ACC112 (cell line): ENCODE data around the gene JMJD6.

ENCODE experiments used
- H2AFZ ChIP-seq: fragments of 200-600 bp; sonication (generic); one replicate; pipeline ENCODE4 v1.6.0; 2017; ENCODE audit warnings: antibody characterized with exemption, low read length; ENCODE audit not compliant: unreplicated experiment
- H3K27ac ChIP-seq: fragments of 200-600 bp; sonication (generic); 2 replicates; pipeline ENCODE4 v1.5.1; 2014; ENCODE audit warnings: low read depth, mild to moderate bottlenecking, antibody characterized with exemption, low read length, moderate library complexity
- H3K27me3 ChIP-seq: fragments of 200-600 bp; sonication (generic); 2 replicates; pipeline ENCODE4 v1.6.1; 2014; ENCODE audit warnings: mild to moderate bottlenecking, antibody characterized with exemption, low read length, moderate library complexity, mixed read lengths; ENCODE audit not compliant: insufficient read depth
- H3K36me3 ChIP-seq: fragments of 200-600 bp; sonication (generic); 2 replicates; pipeline ENCODE4 v1.6.1; 2016; ENCODE audit warnings: mild to moderate bottlenecking, antibody characterized with exemption, low read length, moderate library complexity, mixed read lengths; ENCODE audit not compliant: insufficient read depth
- H3K4me1 ChIP-seq: fragments of 200-600 bp; sonication (generic); one replicate; pipeline ENCODE4 v1.6.1; 2016; ENCODE audit warnings: low read length, mixed read lengths; ENCODE audit not compliant: insufficient read depth, unreplicated experiment, control insufficient read depth
- H3K4me3 ChIP-seq: fragments of 200-600 bp; sonication (generic); 2 replicates; pipeline ENCODE4 v1.5.1; 2014; ENCODE audit warnings: mild to moderate bottlenecking, low read depth, low read length
- H3K79me2 ChIP-seq: fragments of 200-600 bp; sonication (generic); one replicate; pipeline ENCODE4 v1.6.0; 2016; ENCODE audit warnings: low read length; ENCODE audit not compliant: control insufficient read depth, unreplicated experiment, insufficient read depth

The JMJD6 gene

GRCh38 chr17:76678330-76678729, 48.1 kb downstream of the JMJD6 start:
- H3K4me1 ChIP-seq: peaks cover 19% of the 10 kb centered on the region
- no peak overlapping the region for H3K27ac ChIP-seq
- no peak overlapping the region for H3K4me3 ChIP-seq
- H3K36me3 ChIP-seq: peaks cover 13% of the 10 kb centered on the region; the same call in 1 of the 2 replicates
- no peak overlapping the region for H2AFZ ChIP-seq
- H3K79me2 ChIP-seq: no peaks in the 10 kb centered on the region
- H3K27me3 ChIP-seq: no peaks in the 10 kb centered on the region

- Histone ChIP-seq H3K27ac (no peak overlapping the region), H3K79me2 (no peaks in the 10 kb centered on the region), H3K4me3 (no peak overlapping the region)
Observed at GRCh38 chr17:76677406-76677805, 49.0 kb downstream of the JMJD6 start.

GRCh38 chr17:76676629-76677028, 49.8 kb downstream of the JMJD6 start:
- Histone ChIP-seq H3K4me1 (peaks cover 3% of the 10 kb centered on the region), H3K27me3 (no peaks in the 10 kb centered on the region), H3K36me3 (peaks cover 13% of the 10 kb centered on the region; the same call in 1 of the 2 replicates), H3K4me3 (no peak overlapping the region), H3K27ac (no peak overlapping the region), H3K79me2 (no peaks in the 10 kb centered on the region), H2AFZ (no peak overlapping the region)

More at GRCh38 chr17:76677406-76677805, 49.0 kb downstream of the JMJD6 start:
- peaks cover 13% of the 10 kb centered on the region; the same call in 1 of the 2 replicates for H3K36me3 ChIP-seq
- H3K27me3 ChIP-seq: no peaks in the 10 kb centered on the region
- peaks cover 11% of the 10 kb centered on the region for H3K4me1 ChIP-seq
- no peak overlapping the region for H2AFZ ChIP-seq

- Histone ChIP-seq H3K27ac (no peak overlapping the region), H2AFZ (no peak overlapping the region), H3K4me3 (no peak overlapping the region), H3K27me3 (no peaks in the 10 kb centered on the region), H3K4me1 (no peaks in the 10 kb centered on the region), H3K36me3 (peaks cover 13% of the 10 kb centered on the region; the same call in 1 of the 2 replicates), H3K79me2 (no peaks in the 10 kb centered on the region)
Observed at GRCh38 chr17:76675648-76676047, 50.8 kb downstream of the JMJD6 start.

GRCh38 chr17:76674600-76674999, 51.8 kb downstream of the JMJD6 start:
- no peaks in the 10 kb centered on the region for H3K27me3 ChIP-seq
- no peaks in the 10 kb centered on the region for H3K4me1 ChIP-seq
- no peak overlapping the region for H3K4me3 ChIP-seq
- no peak overlapping the region for H2AFZ ChIP-seq
- no peaks in the 10 kb centered on the region for H3K79me2 ChIP-seq
- no peak overlapping the region for H3K27ac ChIP-seq
- H3K36me3 ChIP-seq: peaks cover 13% of the 10 kb centered on the region; the same call in 1 of the 2 replicates

GRCh38 chr17:76673729-76674128, 52.7 kb downstream of the JMJD6 start:
- Histone ChIP-seq H3K4me3 (no peak overlapping the region), H3K27ac (no peak overlapping the region), H3K4me1 (peaks cover under 1% of the 10 kb centered on the region), H2AFZ (no peak overlapping the region), H3K79me2 (no peaks in the 10 kb centered on the region), H3K36me3 (peaks cover 13% of the 10 kb centered on the region; the same call in 1 of the 2 replicates), H3K27me3 (no peaks in the 10 kb centered on the region)

- Histone ChIP-seq H3K79me2 (no peaks in the 10 kb centered on the region), H3K36me3 (peaks cover 13% of the 10 kb centered on the region; the same call in 1 of the 2 replicates), H3K4me1 (peaks cover 9% of the 10 kb centered on the region), H2AFZ (no peak overlapping the region), H3K27ac (no peak overlapping the region), H3K27me3 (no peaks in the 10 kb centered on the region), H3K4me3 (peak overlapping the region; percentile 92; the same call in 1 of the 2 replicates)
Observed at GRCh38 chr17:76672892-76673291, 53.5 kb downstream of the JMJD6 start.

- peaks cover 9% of the 10 kb centered on the region for H3K4me1 ChIP-seq
- peak overlapping the region; percentile 92 for H3K4me3 ChIP-seq
- peak overlapping the region; percentile 74 for H2AFZ ChIP-seq
- peak overlapping the region; percentile 63; the same call in 1 of the 2 replicates for H3K27ac ChIP-seq
- peaks cover 10% of the 10 kb centered on the region; the same call in 1 of the 2 replicates for H3K36me3 ChIP-seq
- H3K79me2 ChIP-seq: no peaks in the 10 kb centered on the region
- H3K27me3 ChIP-seq: no peaks in the 10 kb centered on the region
Observed at GRCh38 chr17:76672270-76672851, 54.0 kb downstream of the JMJD6 start.

GRCh38 chr17:76671912-76672262, 54.5 kb downstream of the JMJD6 start:
- Histone ChIP-seq H2AFZ (peak overlapping the region; percentile 74), H3K27ac (peak overlapping the region; percentile 63), H3K36me3 (0 out of 2 replicates have a peak, but pooled peaks cover 9% of the 10 kb centered on the region), H3K4me3 (peak overlapping the region; percentile 92), H3K27me3 (no peaks in the 10 kb centered on the region), H3K4me1 (peaks cover 9% of the 10 kb centered on the region), H3K79me2 (no peaks in the 10 kb centered on the region)

- Histone ChIP-seq H3K27me3 (no peaks in the 10 kb centered on the region), H3K4me1 (peaks cover 9% of the 10 kb centered on the region), H3K27ac (no peak overlapping the region)
Observed at GRCh38 chr17:76671123-76671911, 55.1 kb downstream of the JMJD6 start.

More at GRCh38 chr17:76671123-76671911, 55.1 kb downstream of the JMJD6 start:
- 0 out of 2 replicates have a peak, but pooled peaks cover 9% of the 10 kb centered on the region for H3K36me3 ChIP-seq
- no peaks in the 10 kb centered on the region for H3K79me2 ChIP-seq
- peak overlapping the region; percentile 92 for H3K4me3 ChIP-seq
- peak overlapping the region; percentile 72 for H2AFZ ChIP-seq
